ENCODE measurements around the gene ISG20L2.
"Not testable (repeated sequence)": the region's sequence is repeated elsewhere in the genome, so short reads cannot be mapped to it uniquely, and the experiment has no call there.

Gene ISG20L2

GRCh38 chr1:156760796-156761104 lies 32.2 kb upstream of the ISG20L2 start:
- DNase-seq (ENCODE audit: extremely low read depth, low read depth): no peak
- TF ChIP-seq CTCF (IDR thresholded peaks at IDR 0.05; ENCODE audit: low read depth, low read length, missing control alignments): no peak
- H3K4me3 ChIP-seq (replicated peaks; ENCODE audit: low read depth, low read length): no peak overlapping the region

GRCh38 chr1:156760092-156760795 lies 31.7 kb upstream of the ISG20L2 start:
- H3K4me3 ChIP-seq (replicated peaks; ENCODE audit: low read depth, low read length): no peak overlapping the region
- TF ChIP-seq CTCF (IDR thresholded peaks at IDR 0.05; ENCODE audit: low read depth, low read length, missing control alignments): no peak
- DNase-seq (ENCODE audit: extremely low read depth, low read depth): no peak

- not testable (repeated sequence) for H3K4me3 ChIP-seq (replicated peaks; ENCODE audit: low read depth, low read length); DNase-seq (ENCODE audit: extremely low read depth, low read depth)
These were observed 29.1 kb upstream of the ISG20L2 start for GRCh38 chr1:156757572-156758253.

GRCh38 chr1:156756355-156756754 lies 27.8 kb upstream of the ISG20L2 start:
- H3K4me3 ChIP-seq (replicated peaks; ENCODE audit: low read depth, low read length): no peak overlapping the region
- DNase-seq (ENCODE audit: extremely low read depth, low read depth): no peak
- no peak for TF ChIP-seq CTCF (IDR thresholded peaks at IDR 0.05; ENCODE audit: low read depth, low read length, missing control alignments)

- H3K4me3 ChIP-seq (replicated peaks; ENCODE audit: low read depth, low read length): no peak overlapping the region
- DNase-seq (ENCODE audit: extremely low read depth, low read depth): no peak
- TF ChIP-seq CTCF (IDR thresholded peaks at IDR 0.05; ENCODE audit: low read depth, low read length, missing control alignments): no peak
These were observed 27.0 kb upstream of the ISG20L2 start for GRCh38 chr1:156755527-156755950.

- TF ChIP-seq CTCF (IDR thresholded peaks at IDR 0.05; ENCODE audit: low read depth, low read length, missing control alignments): no peak
- H3K4me3 ChIP-seq (replicated peaks; ENCODE audit: low read depth, low read length): no peak overlapping the region
- no peak for DNase-seq (ENCODE audit: extremely low read depth, low read depth)
These were observed 25.7 kb upstream of the ISG20L2 start for GRCh38 chr1:156754219-156754618.

GRCh38 chr1:156752843-156753482 lies 24.4 kb upstream of the ISG20L2 start:
- peak overlapping the region; percentile 94 for H3K4me3 ChIP-seq (replicated peaks; ENCODE audit: low read depth, low read length)
- no peak for TF ChIP-seq CTCF (IDR thresholded peaks at IDR 0.05; ENCODE audit: low read depth, low read length, missing control alignments)
- DNase-seq (ENCODE audit: extremely low read depth, low read depth): no peak
